Dendritic cell treated with granulocyte-macrophage colony-stimulating factor and Interleukin-4, amounts not matched to agents 40 ng/mL and 50 ng/mL, for 4 days (primary cell): ENCODE results near the gene GMPPA.

ENCODE experiments used
- H3K27ac Mint-ChIP-seq: one replicate; pipeline ENCODE4 v1.8.0; 2022; ENCODE audit warnings: mild to moderate bottlenecking, mixed read lengths
- H3K27me3 Mint-ChIP-seq: one replicate; pipeline ENCODE4 v1.8.0; 2022; ENCODE audit warnings: mild to moderate bottlenecking, mixed read lengths
- H3K36me3 Mint-ChIP-seq: one replicate; pipeline ENCODE4 v1.8.0; 2022; ENCODE audit warnings: low read depth, mixed read lengths
- H3K4me1 Mint-ChIP-seq: one replicate; pipeline ENCODE4 v1.8.0; 2022; ENCODE audit warnings: low read depth, mixed read lengths
- H3K4me3 Mint-ChIP-seq: one replicate; pipeline ENCODE4 v1.8.0; 2022; ENCODE audit warnings: mild to moderate bottlenecking, moderate library complexity, mixed read lengths
- H3K9me3 Mint-ChIP-seq: one replicate; pipeline ENCODE4 v1.8.0; 2022; ENCODE audit warnings: mixed read lengths
- intact Hi-C: fragments of 100-400 bp; cut with micrococcal nuclease; formaldehyde crosslinking; loops from one replicate; pipeline ENCODE4 v1.15.0; 2022

The GMPPA gene

GRCh38 chr2:219461669-219462068 is 37.0 kb upstream of the GMPPA start:
- intact Hi-C loops: no loop called here
- H3K27ac Mint-ChIP-seq: no peak overlapping the region
- no peaks in the 10 kb centered on the region for H3K9me3 Mint-ChIP-seq
- H3K4me1 Mint-ChIP-seq: peaks cover 4% of the 10 kb centered on the region
- peaks cover 8% of the 10 kb centered on the region for H3K27me3 Mint-ChIP-seq
- H3K36me3 Mint-ChIP-seq: no peaks in the 10 kb centered on the region
- no peak overlapping the region for H3K4me3 Mint-ChIP-seq

DNA sequence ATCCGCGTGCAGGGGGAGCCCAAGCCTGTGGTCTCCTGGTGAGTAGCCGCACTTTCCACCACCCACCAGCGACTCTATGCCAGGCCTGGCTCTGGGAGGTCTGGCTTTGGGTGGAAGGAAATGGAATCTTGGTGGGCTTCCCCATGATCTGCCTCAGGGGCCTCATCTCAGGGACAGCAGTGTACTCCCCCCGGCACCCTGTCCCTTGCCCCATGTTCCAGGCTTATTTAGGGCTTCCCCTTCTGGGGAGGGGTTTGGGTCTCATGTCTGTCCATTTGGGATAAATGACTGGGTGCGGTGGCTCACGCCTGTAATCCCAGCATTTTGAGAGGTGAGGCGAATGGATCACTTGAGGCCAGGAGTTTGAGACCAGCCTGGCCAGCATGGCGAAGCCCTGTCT is 36.3 kb upstream of the GMPPA start:
- Mint-ChIP-seq H3K4me3 (no peak overlapping the region), H3K9me3 (no peaks in the 10 kb centered on the region), H3K4me1 (peaks cover 4% of the 10 kb centered on the region), H3K36me3 (no peaks in the 10 kb centered on the region), H3K27ac (no peak overlapping the region), H3K27me3 (peaks cover 8% of the 10 kb centered on the region)
- intact Hi-C loops: no loop called here

DNA sequence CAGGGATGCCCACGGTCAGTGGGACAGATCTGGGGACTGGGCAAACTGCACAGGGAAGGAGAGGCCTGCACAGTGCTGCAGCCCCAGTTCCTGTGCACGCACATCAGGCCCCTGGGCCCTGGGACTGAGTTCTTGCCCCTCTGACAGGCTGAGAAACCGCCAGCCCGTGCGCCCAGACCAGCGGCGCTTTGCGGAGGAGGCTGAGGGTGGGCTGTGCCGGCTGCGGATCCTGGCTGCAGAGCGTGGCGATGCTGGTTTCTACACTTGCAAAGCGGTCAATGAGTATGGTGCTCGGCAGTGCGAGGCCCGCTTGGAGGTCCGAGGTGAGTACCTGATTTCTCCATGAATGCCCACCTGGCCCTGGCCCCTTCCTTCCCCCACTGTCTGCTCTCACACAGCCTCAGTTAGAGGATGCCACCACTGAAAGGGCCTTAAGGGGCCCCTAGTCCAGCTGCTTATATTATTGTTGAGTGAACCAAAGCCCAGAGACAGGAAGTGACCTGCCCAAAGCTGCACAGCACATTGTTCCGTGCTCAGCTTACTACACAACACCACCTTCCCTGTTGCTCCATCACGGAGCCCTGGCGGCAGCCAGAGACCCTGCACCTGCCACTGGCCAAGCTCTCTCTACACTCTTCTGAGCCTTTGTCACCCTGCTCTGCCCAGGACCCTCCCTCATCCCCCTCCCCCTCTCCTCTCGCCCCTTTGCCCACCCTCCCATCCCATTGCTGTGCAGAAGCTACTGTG is 34.2 kb upstream of the GMPPA start:
- no peaks in the 10 kb centered on the region for H3K4me1 Mint-ChIP-seq
- H3K9me3 Mint-ChIP-seq: no peaks in the 10 kb centered on the region

GRCh38 chr2:219465659-219466561 is 32.8 kb upstream of the GMPPA start:
- Mint-ChIP-seq H3K4me1 (no peaks in the 10 kb centered on the region), H3K9me3 (no peaks in the 10 kb centered on the region), H3K27me3 (peaks cover 3% of the 10 kb centered on the region), H3K27ac (no peak overlapping the region), H3K4me3 (no peak overlapping the region), H3K36me3 (no peaks in the 10 kb centered on the region)
- intact Hi-C loops: no loop called here

More for the DNA sequence above, 34.2 kb upstream of the GMPPA start:
- no peak overlapping the region for H3K4me3 Mint-ChIP-seq
- peaks cover 2% of the 10 kb centered on the region for H3K27me3 Mint-ChIP-seq
- intact Hi-C loops: no loop called here
- no peak overlapping the region for H3K27ac Mint-ChIP-seq
- H3K36me3 Mint-ChIP-seq: no peaks in the 10 kb centered on the region

- H3K27me3 Mint-ChIP-seq: peaks cover 4% of the 10 kb centered on the region
- intact Hi-C loops: no loop called here
- no peaks in the 10 kb centered on the region for H3K4me1 Mint-ChIP-seq
- no peaks in the 10 kb centered on the region for H3K9me3 Mint-ChIP-seq
- no peak overlapping the region for H3K4me3 Mint-ChIP-seq
- no peak overlapping the region for H3K27ac Mint-ChIP-seq
- H3K36me3 Mint-ChIP-seq: no peaks in the 10 kb centered on the region
Observed at GRCh38 chr2:219466816-219467735, 31.6 kb upstream of the GMPPA start.

DNA sequence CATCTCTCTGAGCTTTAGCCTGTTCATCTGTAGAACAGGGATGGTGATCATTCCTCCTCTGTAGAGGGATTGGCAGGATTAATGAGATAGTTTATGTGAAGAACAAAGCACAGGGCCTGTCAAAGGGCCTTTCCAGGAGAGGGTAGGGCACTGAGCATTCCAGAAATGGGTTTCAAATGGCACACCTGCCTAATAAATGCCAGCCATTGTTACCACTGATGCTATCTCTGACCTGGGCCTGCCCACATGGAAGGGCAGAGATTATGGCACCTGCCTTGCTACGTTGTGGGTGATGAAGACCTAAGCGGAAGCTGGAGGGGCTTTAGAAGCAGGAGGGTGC is 31.0 kb upstream of the GMPPA start:
- no peaks in the 10 kb centered on the region for H3K36me3 Mint-ChIP-seq
- H3K27me3 Mint-ChIP-seq: peaks cover 4% of the 10 kb centered on the region
- intact Hi-C loops: no loop called here
- no peak overlapping the region for H3K4me3 Mint-ChIP-seq
- no peaks in the 10 kb centered on the region for H3K9me3 Mint-ChIP-seq
- no peak overlapping the region for H3K27ac Mint-ChIP-seq
- no peaks in the 10 kb centered on the region for H3K4me1 Mint-ChIP-seq

GRCh38 chr2:219468410-219469185 is 30.1 kb upstream of the GMPPA start:
- peaks cover 4% of the 10 kb centered on the region for H3K27me3 Mint-ChIP-seq
- H3K4me3 Mint-ChIP-seq: no peak overlapping the region
- H3K36me3 Mint-ChIP-seq: no peaks in the 10 kb centered on the region
- intact Hi-C loops: no loop called here
- no peak overlapping the region for H3K27ac Mint-ChIP-seq
- H3K9me3 Mint-ChIP-seq: no peaks in the 10 kb centered on the region
- H3K4me1 Mint-ChIP-seq: no peaks in the 10 kb centered on the region

- H3K4me3 Mint-ChIP-seq: no peak overlapping the region
Observed at GRCh38 chr2:219469186-219469724, 29.4 kb upstream of the GMPPA start.

GRCh38 chr2:219470429-219470828 is 28.3 kb upstream of the GMPPA start:
- Mint-ChIP-seq H3K36me3 (no peaks in the 10 kb centered on the region), H3K27ac (no peak overlapping the region), H3K9me3 (no peaks in the 10 kb centered on the region), H3K27me3 (peaks cover 7% of the 10 kb centered on the region), H3K4me1 (no peaks in the 10 kb centered on the region), H3K4me3 (no peak overlapping the region)
- intact Hi-C loops: no loop called here

More at GRCh38 chr2:219469186-219469724, 29.4 kb upstream of the GMPPA start:
- intact Hi-C loops: no loop called here
- Mint-ChIP-seq H3K27ac (no peak overlapping the region), H3K27me3 (peaks cover 4% of the 10 kb centered on the region), H3K36me3 (no peaks in the 10 kb centered on the region), H3K4me1 (no peaks in the 10 kb centered on the region), H3K9me3 (no peaks in the 10 kb centered on the region)

- Mint-ChIP-seq H3K36me3 (no peaks in the 10 kb centered on the region), H3K27me3 (peaks cover 13% of the 10 kb centered on the region), H3K4me3 (no peak overlapping the region), H3K9me3 (no peaks in the 10 kb centered on the region), H3K27ac (no peak overlapping the region), H3K4me1 (peaks cover 5% of the 10 kb centered on the region)
- intact Hi-C loops: no loop called here
Observed at GRCh38 chr2:219471476-219472371, 27.0 kb upstream of the GMPPA start.

DNA sequence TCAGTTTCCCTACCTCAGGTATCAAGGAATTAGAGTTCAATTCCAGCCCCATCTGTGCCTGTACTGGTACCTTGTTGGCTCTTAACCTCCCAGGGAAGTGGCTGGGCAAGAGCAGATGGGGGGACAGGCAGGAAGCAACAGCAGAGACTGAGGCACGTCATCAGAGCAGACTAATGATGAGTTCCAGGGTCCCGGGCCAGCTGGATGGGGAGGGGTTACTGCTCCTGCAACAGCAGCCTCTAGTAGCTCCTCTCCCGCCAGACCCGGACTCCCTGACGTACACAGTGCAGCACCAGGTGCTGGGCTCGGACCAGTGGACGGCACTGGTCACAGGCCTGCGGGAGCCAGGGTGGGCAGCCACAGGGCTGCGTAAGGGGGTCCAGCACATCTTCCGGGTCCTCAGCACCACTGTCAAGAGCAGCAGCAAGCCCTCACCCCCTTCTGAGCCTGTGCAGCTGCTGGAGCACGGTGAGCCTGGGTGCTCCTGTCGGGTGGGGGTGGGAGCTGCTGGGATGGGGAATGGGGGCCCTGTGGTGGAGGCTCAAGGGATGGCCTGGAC is 26.0 kb upstream of the GMPPA start:
- intact Hi-C loops: no loop called here
- H3K9me3 Mint-ChIP-seq: no peaks in the 10 kb centered on the region
- no peak overlapping the region for H3K27ac Mint-ChIP-seq
- H3K27me3 Mint-ChIP-seq: peaks cover 23% of the 10 kb centered on the region
- H3K4me1 Mint-ChIP-seq: peaks cover 5% of the 10 kb centered on the region
- no peaks in the 10 kb centered on the region for H3K36me3 Mint-ChIP-seq
- no peak overlapping the region for H3K4me3 Mint-ChIP-seq

DNA sequence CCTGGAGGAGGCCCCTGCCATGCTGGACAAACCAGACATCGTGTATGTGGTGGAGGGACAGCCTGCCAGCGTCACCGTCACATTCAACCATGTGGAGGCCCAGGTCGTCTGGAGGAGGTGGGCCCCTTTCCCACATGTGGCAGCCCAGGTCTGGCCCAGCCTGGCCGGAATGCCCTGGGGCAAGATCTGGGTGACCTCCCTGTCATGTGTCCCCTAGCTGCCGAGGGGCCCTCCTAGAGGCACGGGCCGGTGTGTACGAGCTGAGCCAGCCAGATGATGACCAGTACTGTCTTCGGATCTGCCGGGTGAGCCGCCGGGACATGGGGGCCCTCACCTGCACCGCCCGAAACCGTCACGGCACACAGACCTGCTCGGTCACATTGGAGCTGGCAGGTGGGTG is 25.2 kb upstream of the GMPPA start:
- Mint-ChIP-seq H3K36me3 (no peaks in the 10 kb centered on the region), H3K27ac (no peak overlapping the region), H3K27me3 (peaks cover 25% of the 10 kb centered on the region), H3K4me3 (no peak overlapping the region), H3K9me3 (no peaks in the 10 kb centered on the region), H3K4me1 (peaks cover 5% of the 10 kb centered on the region)
- intact Hi-C loops: no loop called here
